ENCODE measurements around the gene FAXDC2.

- TF ChIP-seq CTCF (IDR thresholded peaks at IDR 0.05; ENCODE audit: insufficient read depth, low read length) (no peak), POLR2AphosphoS5 (IDR thresholded peaks at IDR 0.05; ENCODE audit: low read depth) (no peak), SPI1 (IDR thresholded peaks at IDR 0.05; ENCODE audit: borderline replicate concordance, low read depth) (no peak)
- TF ChIP-seq, protein P1, sequence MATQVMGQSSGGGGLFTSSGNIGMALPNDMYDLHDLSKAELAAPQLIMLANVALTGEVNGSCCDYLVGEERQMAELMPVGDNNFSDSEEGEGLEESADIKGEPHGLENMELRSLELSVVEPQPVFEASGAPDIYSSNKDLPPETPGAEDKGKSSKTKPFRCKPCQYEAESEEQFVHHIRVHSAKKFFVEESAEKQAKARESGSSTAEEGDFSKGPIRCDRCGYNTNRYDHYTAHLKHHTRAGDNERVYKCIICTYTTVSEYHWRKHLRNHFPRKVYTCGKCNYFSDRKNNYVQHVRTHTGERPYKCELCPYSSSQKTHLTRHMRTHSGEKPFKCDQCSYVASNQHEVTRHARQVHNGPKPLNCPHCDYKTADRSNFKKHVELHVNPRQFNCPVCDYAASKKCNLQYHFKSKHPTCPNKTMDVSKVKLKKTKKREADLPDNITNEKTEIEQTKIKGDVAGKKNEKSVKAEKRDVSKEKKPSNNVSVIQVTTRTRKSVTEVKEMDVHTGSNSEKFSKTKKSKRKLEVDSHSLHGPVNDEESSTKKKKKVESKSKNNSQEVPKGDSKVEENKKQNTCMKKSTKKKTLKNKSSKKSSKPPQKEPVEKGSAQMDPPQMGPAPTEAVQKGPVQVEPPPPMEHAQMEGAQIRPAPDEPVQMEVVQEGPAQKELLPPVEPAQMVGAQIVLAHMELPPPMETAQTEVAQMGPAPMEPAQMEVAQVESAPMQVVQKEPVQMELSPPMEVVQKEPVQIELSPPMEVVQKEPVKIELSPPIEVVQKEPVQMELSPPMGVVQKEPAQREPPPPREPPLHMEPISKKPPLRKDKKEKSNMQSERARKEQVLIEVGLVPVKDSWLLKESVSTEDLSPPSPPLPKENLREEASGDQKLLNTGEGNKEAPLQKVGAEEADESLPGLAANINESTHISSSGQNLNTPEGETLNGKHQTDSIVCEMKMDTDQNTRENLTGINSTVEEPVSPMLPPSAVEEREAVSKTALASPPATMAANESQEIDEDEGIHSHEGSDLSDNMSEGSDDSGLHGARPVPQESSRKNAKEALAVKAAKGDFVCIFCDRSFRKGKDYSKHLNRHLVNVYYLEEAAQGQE (IDR thresholded peaks at IDR 0.05; ENCODE audit: insufficient replicate concordance, low read depth), result no peak
Measured at GRCh38 chr5:154881986-154882385, 31.6 kb upstream of the FAXDC2 start.

Measured in HL-60 (cell line).